DND-41 (cell line): ENCODE measurements around the gene KIF1C.

Source experiments
- ATAC-seq: fragments of 200-7000 bp; cut with Tn5 transposase; 3 replicates; pipeline ENCODE4 v1.9.1; 2021; ENCODE audit warnings: low read depth; ENCODE audit not compliant: insufficient read depth
- DNase-seq: peaks from one replicate; pipeline ENCODE4 v3.0.0-alpha.2; 2020
- H2AFZ ChIP-seq: 2 replicates; pipeline ENCODE4 v1.6.0; 2012; ENCODE audit warnings: low read depth, low read length
- H3K27ac ChIP-seq: 2 replicates; pipeline ENCODE4 v1.5.1; 2012; ENCODE audit warnings: low read length, inconsistent platforms
- H3K27me3 ChIP-seq: fragments of 200-600 bp; sonication (generic); 2 replicates; pipeline ENCODE4 v1.6.0; 2012; ENCODE audit warnings: low read length, mild to moderate bottlenecking, inconsistent platforms; ENCODE audit not compliant: insufficient read depth, poor library complexity
- H3K36me3 ChIP-seq: 2 replicates; pipeline ENCODE4 v1.5.1; 2012; ENCODE audit warnings: low read length, inconsistent platforms; ENCODE audit not compliant: insufficient read depth
- H3K4me1 ChIP-seq: 2 replicates; pipeline ENCODE4 v1.5.1; 2012; ENCODE audit warnings: mild to moderate bottlenecking, low read length; ENCODE audit not compliant: insufficient read depth
- H3K4me2 ChIP-seq: 2 replicates; pipeline ENCODE4 v1.6.0; 2012; ENCODE audit warnings: mild to moderate bottlenecking, moderate library complexity, low read length, inconsistent platforms; ENCODE audit not compliant: insufficient read depth
- H3K4me3 ChIP-seq, 2 experiments: fragments of 200-600 bp in 1 of 2; shearing (Covaris generic) in 1 of 2; 2 replicates each; pipeline ENCODE4 v1.5.1; 2012 to 2016; ENCODE audit warnings: inconsistent platforms in 2 of 2, low read length in 2 of 2, mild to moderate bottlenecking in 2 of 2, low read depth in 1 of 2, moderate library complexity in 1 of 2
- H3K79me2 ChIP-seq: 2 replicates; pipeline ENCODE4 v1.6.0; 2012; ENCODE audit warnings: low read length, inconsistent platforms; ENCODE audit not compliant: insufficient read depth
- H3K9ac ChIP-seq: 2 replicates; pipeline ENCODE4 v1.6.0; 2012; ENCODE audit warnings: low read depth, mild to moderate bottlenecking, inconsistent platforms, low read length, moderate library complexity
- H3K9me3 ChIP-seq: 2 replicates; pipeline ENCODE4 v1.5.1; 2012; ENCODE audit warnings: low read length, moderate library complexity, mild to moderate bottlenecking, inconsistent platforms; ENCODE audit not compliant: insufficient read depth, severe bottlenecking
- H4K20me1 ChIP-seq: 2 replicates; pipeline ENCODE4 v1.6.0; 2012; ENCODE audit warnings: low read length; ENCODE audit not compliant: insufficient read depth
- EZH2 ChIP-seq: IDR thresholded peaks from 3 replicates; pipeline ENCODE4 v1.6.1; 2012; ENCODE audit warnings: borderline replicate concordance, low read depth, mild to moderate bottlenecking, moderate library complexity, low read length, inconsistent platforms; ENCODE audit not compliant: severe bottlenecking
- TF ChIP-seq, protein P1 (sequence below): IDR thresholded peaks from 2 replicates; pipeline ENCODE4 v1.5.1; 2012; ENCODE audit warnings: borderline replicate concordance, low read length, moderate library complexity, mild to moderate bottlenecking; ENCODE audit not compliant: poor library complexity, severe bottlenecking; ENCODE audit errors: extremely low read depth

The KIF1C gene

DNA sequence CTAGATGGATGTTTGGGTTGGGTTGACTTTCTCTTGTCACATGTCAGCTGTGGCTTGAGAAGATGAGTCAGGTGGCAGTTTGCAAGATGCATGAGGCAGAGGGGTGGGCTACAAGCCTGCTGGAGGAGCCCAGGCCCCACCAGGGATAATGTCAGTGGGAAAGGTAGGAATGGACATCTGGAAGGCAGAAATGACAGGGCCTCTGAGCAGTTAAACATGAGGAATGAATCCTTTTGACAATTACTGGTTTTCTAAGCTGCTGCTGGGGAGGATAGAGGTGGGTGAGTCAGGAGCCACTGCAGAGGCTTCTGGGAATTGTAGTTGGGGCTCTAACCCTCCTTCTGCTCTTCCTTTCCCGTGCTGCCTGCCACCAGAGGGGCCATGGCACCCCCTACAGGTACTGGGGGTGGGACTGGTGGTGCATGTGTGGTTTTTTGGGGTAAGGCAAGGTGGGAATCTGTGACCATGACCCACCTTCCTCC, 21.8 kb downstream of the KIF1C start:
- H3K27ac ChIP-seq, result no peak overlapping the region
- no peak overlapping the region for H3K4me3 ChIP-seq
- TF ChIP-seq, protein P1, sequence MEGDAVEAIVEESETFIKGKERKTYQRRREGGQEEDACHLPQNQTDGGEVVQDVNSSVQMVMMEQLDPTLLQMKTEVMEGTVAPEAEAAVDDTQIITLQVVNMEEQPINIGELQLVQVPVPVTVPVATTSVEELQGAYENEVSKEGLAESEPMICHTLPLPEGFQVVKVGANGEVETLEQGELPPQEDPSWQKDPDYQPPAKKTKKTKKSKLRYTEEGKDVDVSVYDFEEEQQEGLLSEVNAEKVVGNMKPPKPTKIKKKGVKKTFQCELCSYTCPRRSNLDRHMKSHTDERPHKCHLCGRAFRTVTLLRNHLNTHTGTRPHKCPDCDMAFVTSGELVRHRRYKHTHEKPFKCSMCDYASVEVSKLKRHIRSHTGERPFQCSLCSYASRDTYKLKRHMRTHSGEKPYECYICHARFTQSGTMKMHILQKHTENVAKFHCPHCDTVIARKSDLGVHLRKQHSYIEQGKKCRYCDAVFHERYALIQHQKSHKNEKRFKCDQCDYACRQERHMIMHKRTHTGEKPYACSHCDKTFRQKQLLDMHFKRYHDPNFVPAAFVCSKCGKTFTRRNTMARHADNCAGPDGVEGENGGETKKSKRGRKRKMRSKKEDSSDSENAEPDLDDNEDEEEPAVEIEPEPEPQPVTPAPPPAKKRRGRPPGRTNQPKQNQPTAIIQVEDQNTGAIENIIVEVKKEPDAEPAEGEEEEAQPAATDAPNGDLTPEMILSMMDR, result peak; percentile 52
- TF ChIP-seq EZH2, result no peak
- H3K9ac ChIP-seq, result no peak overlapping the region
- no peaks in the 10 kb centered on the region for H3K9me3 ChIP-seq
- peaks cover 50% of the 10 kb centered on the region for H3K36me3 ChIP-seq
- ATAC-seq (peak; percentile 79), DNase-seq (peak; percentile 36)
- H3K79me2 ChIP-seq, result no peaks in the 10 kb centered on the region
- no peak overlapping the region for H3K4me2 ChIP-seq
- no peaks in the 10 kb centered on the region for H4K20me1 ChIP-seq
- no peaks in the 10 kb centered on the region for H3K27me3 ChIP-seq
- H2AFZ ChIP-seq, result no peak overlapping the region
- H3K4me1 ChIP-seq, result no peaks in the 10 kb centered on the region

DNA sequence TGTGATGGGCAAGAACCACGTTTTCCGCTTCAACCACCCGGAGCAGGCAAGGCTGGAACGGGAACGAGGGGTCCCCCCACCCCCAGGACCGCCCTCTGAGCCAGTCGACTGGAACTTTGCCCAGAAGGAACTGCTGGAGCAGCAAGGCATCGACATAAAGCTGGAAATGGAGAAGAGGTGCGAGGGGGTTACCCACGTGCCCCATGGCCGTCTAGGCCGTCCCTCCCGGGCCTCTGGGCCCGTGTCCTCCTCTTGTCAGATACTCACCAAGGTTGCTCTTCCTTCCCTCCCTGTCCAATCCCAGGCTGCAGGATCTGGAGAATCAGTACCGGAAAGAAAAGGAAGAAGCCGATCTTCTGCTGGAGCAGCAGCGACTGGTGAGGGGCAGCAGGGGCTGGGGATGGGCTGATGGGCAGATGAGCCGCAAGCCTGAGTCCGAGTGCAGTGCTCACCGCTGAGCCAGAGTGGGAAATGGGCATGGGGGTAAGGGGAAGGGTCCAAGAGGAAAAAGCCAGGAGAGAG, 22.8 kb downstream of the KIF1C start:
- DNase-seq (no peak), ATAC-seq (no peak)
- no peak overlapping the region for H2AFZ ChIP-seq
- no peaks in the 10 kb centered on the region for H3K4me1 ChIP-seq
- no peak overlapping the region for H3K27ac ChIP-seq
- no peak overlapping the region for H3K4me2 ChIP-seq
- no peak for TF ChIP-seq EZH2
- TF ChIP-seq, protein P1, result no peak
- H3K36me3 ChIP-seq, result peaks cover 45% of the 10 kb centered on the region
- no peak overlapping the region for H3K9ac ChIP-seq
- H3K9me3 ChIP-seq, result no peaks in the 10 kb centered on the region
- no peak overlapping the region for H3K4me3 ChIP-seq
- H3K79me2 ChIP-seq, result no peaks in the 10 kb centered on the region
- no peaks in the 10 kb centered on the region for H4K20me1 ChIP-seq
- no peaks in the 10 kb centered on the region for H3K27me3 ChIP-seq

DNA sequence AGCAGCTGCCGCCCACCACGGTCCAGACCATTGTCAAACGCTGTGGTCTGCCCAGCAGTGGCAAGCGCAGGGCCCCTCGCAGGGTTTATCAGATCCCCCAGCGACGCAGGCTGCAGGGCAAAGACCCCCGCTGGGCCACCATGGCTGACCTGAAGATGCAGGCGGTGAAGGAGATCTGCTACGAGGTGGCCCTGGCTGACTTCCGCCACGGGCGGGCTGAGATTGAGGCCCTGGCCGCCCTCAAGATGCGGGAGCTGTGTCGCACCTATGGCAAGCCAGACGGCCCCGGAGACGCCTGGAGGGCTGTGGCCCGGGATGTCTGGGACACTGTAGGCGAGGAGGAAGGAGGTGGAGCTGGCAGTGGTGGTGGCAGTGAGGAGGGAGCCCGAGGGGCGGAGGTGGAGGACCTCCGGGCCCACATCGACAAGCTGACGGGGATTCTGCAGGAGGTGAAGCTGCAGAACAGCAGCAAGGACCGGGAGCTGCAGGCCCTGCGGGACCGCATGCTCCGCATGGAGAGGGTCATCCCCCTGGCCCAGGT, 24.5 kb downstream of the KIF1C start:
- no peaks in the 10 kb centered on the region for H3K9me3 ChIP-seq
- H3K4me1 ChIP-seq, result no peaks in the 10 kb centered on the region
- H3K9ac ChIP-seq, result no peak overlapping the region
- no peak overlapping the region for H2AFZ ChIP-seq
- no peak overlapping the region for H3K4me3 ChIP-seq
- H3K27me3 ChIP-seq, result no peaks in the 10 kb centered on the region
- H4K20me1 ChIP-seq, result no peaks in the 10 kb centered on the region
- no peak overlapping the region for H3K4me2 ChIP-seq
- ATAC-seq (no peak), DNase-seq (no peak)
- H3K27ac ChIP-seq, result no peak overlapping the region
- H3K79me2 ChIP-seq, result no peaks in the 10 kb centered on the region
- H3K36me3 ChIP-seq, result peaks cover 37% of the 10 kb centered on the region
- TF ChIP-seq EZH2, result no peak
- TF ChIP-seq, protein P1, result no peak
